SU-DHL-6 (cell line): ENCODE data around the gene ZMYND8.

Experiments used
- H2AFZ ChIP-seq: fragments of 200-600 bp; sonication (generic); 2 replicates; pipeline ENCODE4 v1.6.1; 2014; ENCODE audit warnings: low read depth, mild to moderate bottlenecking, moderate library complexity, mixed read lengths, antibody characterized with exemption, low read length; ENCODE audit not compliant: severe bottlenecking
- H3F3A ChIP-seq: fragments of 200-600 bp; shearing (Covaris generic); 2 replicates; pipeline ENCODE4 v1.6.0; 2016; ENCODE audit warnings: antibody characterized with exemption, mild to moderate bottlenecking; ENCODE audit not compliant: insufficient read depth
- H3K27ac ChIP-seq: fragments of 200-600 bp; sonication (generic); 2 replicates; pipeline ENCODE4 v1.5.1; 2016; ENCODE audit warnings: low read depth, mild to moderate bottlenecking, low read length, moderate library complexity, mixed read lengths
- H3K27me3 ChIP-seq: fragments of 200-600 bp; sonication (generic), shearing (Covaris generic); 2 replicates; pipeline ENCODE4 v1.6.0; 2014; ENCODE audit warnings: mild to moderate bottlenecking, low read length
- H3K36me3 ChIP-seq: fragments of 200-600 bp; sonication (generic); 2 replicates; pipeline ENCODE4 v1.6.1; 2014; ENCODE audit warnings: mild to moderate bottlenecking, low read length, mixed read lengths
- H3K4me2 ChIP-seq: fragments of 300-600, 200-600 bp; shearing (Covaris generic), sonication (generic); 2 replicates; pipeline ENCODE4 v1.6.0; 2014; ENCODE audit warnings: low read length, low read depth, mild to moderate bottlenecking; ENCODE audit not compliant: poor library complexity, severe bottlenecking
- H3K4me3 ChIP-seq: fragments of 200-600 bp; sonication (generic); 2 replicates; pipeline ENCODE4 v1.5.1; 2014; ENCODE audit warnings: antibody characterized with exemption, low read length, mild to moderate bottlenecking, mixed read lengths; ENCODE audit not compliant: insufficient read depth, poor library complexity, severe bottlenecking
- H3K79me2 ChIP-seq: fragments of 200-600 bp; sonication (generic); 2 replicates; pipeline ENCODE4 v1.6.1; 2014; ENCODE audit warnings: mild to moderate bottlenecking, low read length, moderate library complexity; ENCODE audit not compliant: insufficient read depth
- H3K9ac ChIP-seq: fragments of 200-600 bp; sonication (generic); 2 replicates; pipeline ENCODE4 v1.7.0; 2014; ENCODE audit warnings: mild to moderate bottlenecking, low read length
- H3K9me2 ChIP-seq: fragments of 200-600 bp; sonication (generic); replicated peaks from 2 replicates; pipeline ENCODE4 v1.6.1; 2014; ENCODE audit warnings: low read length; ENCODE audit not compliant: insufficient read depth
- H3K9me3 ChIP-seq: fragments of 200-600 bp; sonication (generic); 2 replicates; pipeline ENCODE4 v1.6.1; 2014; ENCODE audit warnings: low read length, mixed read lengths; ENCODE audit not compliant: insufficient read depth
- H4K20me1 ChIP-seq: fragments of 200-600 bp; sonication (generic); 2 replicates; pipeline ENCODE4 v1.6.1; 2014; ENCODE audit warnings: low read depth, mild to moderate bottlenecking, antibody characterized with exemption, low read length, moderate library complexity, mixed read lengths
- EZH2phosphoT487 ChIP-seq: fragments of 200-600 bp; sonication (generic), shearing (Covaris generic); conservative IDR thresholded peaks from 2 replicates; pipeline ENCODE4 v1.6.1; 2018; ENCODE audit warnings: mild to moderate bottlenecking, antibody characterized with exemption, low read length, moderate library complexity, mixed read lengths
- TF ChIP-seq, protein P1 (sequence below): fragments of 200-600 bp; sonication (generic); IDR thresholded peaks from one replicate; pipeline ENCODE4 v1.5.1; 2017; ENCODE audit warnings: antibody characterized with exemption, mild to moderate bottlenecking, low read length, moderate library complexity; ENCODE audit not compliant: insufficient read depth, poor library complexity, severe bottlenecking

Gene ZMYND8

DNA sequence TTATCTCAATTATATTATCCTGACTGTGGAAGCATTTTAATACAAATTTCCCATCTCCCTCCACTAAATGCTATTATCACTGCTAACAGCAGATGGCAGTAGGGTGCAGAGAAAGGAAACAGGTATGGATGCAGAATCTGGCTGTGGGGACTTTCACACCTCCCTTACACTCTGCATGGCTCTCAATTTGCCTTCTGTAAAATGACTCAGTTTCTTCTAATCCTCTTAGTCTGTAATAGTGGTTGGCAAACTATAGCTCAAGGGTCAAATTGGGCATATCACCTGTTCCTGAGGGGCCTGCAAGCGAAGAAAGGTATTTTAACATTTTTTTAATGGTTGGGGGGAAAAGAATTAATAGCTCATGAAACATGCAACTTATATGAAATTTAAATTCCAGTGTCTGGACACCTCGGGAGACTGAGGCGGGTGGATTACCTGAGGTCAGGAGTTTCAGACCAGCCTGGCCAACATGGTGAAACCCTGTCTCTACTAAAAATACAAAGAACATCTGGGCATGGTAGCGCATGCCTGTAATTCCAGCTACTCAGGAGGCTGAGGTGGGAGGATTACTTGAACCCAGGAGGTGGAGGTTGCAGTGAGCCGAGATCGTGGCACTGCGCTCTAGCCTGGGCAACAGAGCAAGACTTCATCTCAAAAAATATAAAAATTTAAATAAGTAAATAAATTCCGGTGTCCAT is 83.5 kb downstream of the ZMYND8 start:
- no peak overlapping the region for H3K4me3 ChIP-seq
- H2AFZ ChIP-seq: no peak overlapping the region
- no peaks in the 10 kb centered on the region for H3K9me3 ChIP-seq
- no peaks in the 10 kb centered on the region for H3K27me3 ChIP-seq
- H3K36me3 ChIP-seq: no peaks in the 10 kb centered on the region; the same call in 1 of the 2 replicates
- no peaks in the 10 kb centered on the region for H3K9me2 ChIP-seq
- peaks cover 11% of the 10 kb centered on the region; the same call in 1 of the 2 replicates for H3K79me2 ChIP-seq
- H3K9ac ChIP-seq: no peak overlapping the region
- TF ChIP-seq, protein P1, sequence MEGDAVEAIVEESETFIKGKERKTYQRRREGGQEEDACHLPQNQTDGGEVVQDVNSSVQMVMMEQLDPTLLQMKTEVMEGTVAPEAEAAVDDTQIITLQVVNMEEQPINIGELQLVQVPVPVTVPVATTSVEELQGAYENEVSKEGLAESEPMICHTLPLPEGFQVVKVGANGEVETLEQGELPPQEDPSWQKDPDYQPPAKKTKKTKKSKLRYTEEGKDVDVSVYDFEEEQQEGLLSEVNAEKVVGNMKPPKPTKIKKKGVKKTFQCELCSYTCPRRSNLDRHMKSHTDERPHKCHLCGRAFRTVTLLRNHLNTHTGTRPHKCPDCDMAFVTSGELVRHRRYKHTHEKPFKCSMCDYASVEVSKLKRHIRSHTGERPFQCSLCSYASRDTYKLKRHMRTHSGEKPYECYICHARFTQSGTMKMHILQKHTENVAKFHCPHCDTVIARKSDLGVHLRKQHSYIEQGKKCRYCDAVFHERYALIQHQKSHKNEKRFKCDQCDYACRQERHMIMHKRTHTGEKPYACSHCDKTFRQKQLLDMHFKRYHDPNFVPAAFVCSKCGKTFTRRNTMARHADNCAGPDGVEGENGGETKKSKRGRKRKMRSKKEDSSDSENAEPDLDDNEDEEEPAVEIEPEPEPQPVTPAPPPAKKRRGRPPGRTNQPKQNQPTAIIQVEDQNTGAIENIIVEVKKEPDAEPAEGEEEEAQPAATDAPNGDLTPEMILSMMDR: peak; percentile 87
- TF ChIP-seq EZH2phosphoT487: no peak
- no peaks in the 10 kb centered on the region for H4K20me1 ChIP-seq
- H3F3A ChIP-seq: peaks cover 34% of the 10 kb centered on the region
- peak overlapping the region; percentile 45; the same call in 1 of the 2 replicates for H3K27ac ChIP-seq
- H3K4me2 ChIP-seq: no peak overlapping the region

DNA sequence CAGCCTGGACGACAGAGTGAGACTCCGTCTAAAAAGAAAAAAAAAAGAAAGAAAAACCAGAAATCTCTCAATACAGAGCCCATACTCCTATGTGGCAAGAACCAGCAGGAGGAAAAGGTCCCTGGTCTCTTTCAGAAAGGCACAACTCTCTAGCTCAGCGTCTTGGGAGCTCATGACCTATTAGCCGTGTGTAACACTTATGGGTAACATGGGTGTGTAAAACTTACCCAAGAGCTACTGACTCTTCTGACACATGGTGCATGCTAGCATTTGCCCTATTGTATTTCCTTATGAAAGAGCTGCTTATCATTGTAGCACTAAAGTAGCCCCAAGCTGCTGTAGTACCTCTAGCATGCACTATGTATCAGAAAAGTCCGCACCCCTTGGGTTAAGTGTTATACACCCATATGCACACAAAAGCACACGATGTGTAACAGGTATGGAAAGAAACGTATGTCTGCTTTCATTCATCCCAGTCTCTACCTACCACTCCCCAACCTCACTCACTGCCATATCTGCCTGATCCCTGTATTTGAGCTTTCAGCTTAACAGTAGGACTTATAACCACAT is 85.4 kb downstream of the ZMYND8 start:
- H3K9me3 ChIP-seq: no peaks in the 10 kb centered on the region
- H3K79me2 ChIP-seq: peaks cover 23% of the 10 kb centered on the region
- H3F3A ChIP-seq: peaks cover 43% of the 10 kb centered on the region
- peak overlapping the region; percentile 4 for H3K4me2 ChIP-seq
- no peaks in the 10 kb centered on the region; the same call in 1 of the 2 replicates for H3K36me3 ChIP-seq
- H4K20me1 ChIP-seq: no peaks in the 10 kb centered on the region
- H3K27ac ChIP-seq: peak overlapping the region; percentile 86
- H3K27me3 ChIP-seq: no peaks in the 10 kb centered on the region
- no peak overlapping the region for H2AFZ ChIP-seq
- no peak overlapping the region for H3K9ac ChIP-seq
- H3K9me2 ChIP-seq: no peaks in the 10 kb centered on the region
- no peak overlapping the region for H3K4me3 ChIP-seq
- TF ChIP-seq, protein P1: no peak
- TF ChIP-seq EZH2phosphoT487: no peak

DNA sequence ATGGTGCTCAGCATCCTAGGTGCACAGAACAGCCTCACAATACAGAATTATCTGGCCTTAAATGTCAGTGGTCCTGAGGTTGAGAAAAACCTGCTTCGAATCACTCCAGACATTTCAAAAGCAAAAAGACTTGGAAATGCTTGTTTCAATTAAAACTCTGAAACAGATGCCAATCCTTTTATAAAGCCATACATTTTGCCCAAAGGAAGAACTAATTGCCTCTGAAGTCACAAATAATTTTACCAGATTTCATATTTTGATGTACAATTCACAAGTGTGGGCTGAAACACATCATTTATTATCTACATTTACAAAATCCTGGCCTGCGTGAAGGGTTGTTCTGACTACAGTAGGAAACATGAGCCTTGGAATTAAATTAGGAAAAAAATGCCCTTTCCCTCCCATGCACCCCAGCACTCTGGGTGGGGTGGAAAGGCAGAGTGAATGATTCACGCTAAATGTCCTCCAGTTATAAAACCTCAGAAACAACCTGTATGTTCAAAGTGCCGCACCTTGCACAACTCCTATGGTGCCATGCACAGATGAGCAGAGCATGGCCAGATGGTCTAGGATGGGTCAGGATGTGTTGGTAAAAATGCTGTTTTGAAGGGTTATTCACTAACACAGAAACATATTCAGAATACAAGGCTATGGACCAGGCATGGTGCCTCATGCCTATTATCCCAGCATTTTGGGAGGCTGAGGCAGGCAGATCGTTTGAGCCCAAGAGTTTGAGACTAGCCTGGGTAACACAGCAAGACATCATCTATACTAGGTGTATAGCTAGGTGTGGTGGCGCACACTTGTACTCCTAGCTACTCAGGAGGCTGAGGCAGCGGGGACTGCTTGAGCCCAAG is 87.0 kb downstream of the ZMYND8 start:
- Histone ChIP-seq H3K4me3 (no peak overlapping the region), H4K20me1 (no peaks in the 10 kb centered on the region), H2AFZ (no peak overlapping the region), H3F3A (peaks cover 51% of the 10 kb centered on the region), H3K9ac (peak overlapping the region; percentile 20; the same call in 1 of the 2 replicates), H3K27me3 (no peaks in the 10 kb centered on the region), H3K27ac (peak overlapping the region; percentile 86), H3K4me2 (peak overlapping the region; percentile 37), H3K9me3 (no peaks in the 10 kb centered on the region), H3K9me2 (no peaks in the 10 kb centered on the region), H3K79me2 (peaks cover 30% of the 10 kb centered on the region), H3K36me3 (no peaks in the 10 kb centered on the region; the same call in 1 of the 2 replicates)
- TF ChIP-seq, protein P1: no peak
- TF ChIP-seq EZH2phosphoT487: no peak
